K562 (cell line): ENCODE data around the gene SERINC5. TPM values are rescaled to one million over a fixed set of nuclear protein-coding genes. Genes with fewer than 3 reads are reported as not detected.

Experiments used
- FUS ChIP-seq: fragments of 200-400 bp; formaldehyde crosslinking; optimal IDR thresholded peaks from 2 replicates; pipeline ENCODE3; 2017; ENCODE audit warnings: low read depth, low read length
- HEY1 ChIP-seq: fragments of 250-450 bp; sonication (Bioruptor Pico); IDR thresholded peaks from 2 replicates; pipeline ENCODE4 v1.5.0; 2020; ENCODE audit warnings: mild to moderate bottlenecking, moderate library complexity, borderline replicate concordance
- ILF3 ChIP-seq: fragments of 450-650 bp; IDR thresholded peaks from 2 replicates; pipeline ENCODE4 v1.6.1; 2018; ENCODE audit warnings: antibody characterized with exemption, mild to moderate bottlenecking, moderate library complexity, borderline replicate concordance
- MBD1 ChIP-seq: fragments of 250-450 bp; sonication (Bioruptor Pico); IDR thresholded peaks from 2 replicates; pipeline ENCODE4 v1.8.0; 2022; ENCODE audit warnings: inconsistent platforms
- RBM39 ChIP-seq: fragments of 200-400 bp; formaldehyde crosslinking; optimal IDR thresholded peaks from 2 replicates; pipeline ENCODE3; 2018; ENCODE audit warnings: low read depth, low read length
- XRCC4 ChIP-seq: IDR thresholded peaks from one replicate; pipeline ENCODE4 v1.6.1; 2011; ENCODE audit not compliant: insufficient read depth, insufficient read length; ENCODE audit errors: extremely low read depth
- ZNF184 ChIP-seq: sonication (generic); formaldehyde crosslinking; IDR thresholded peaks from 2 replicates; pipeline ENCODE4 v1.5.0; 2020; ENCODE audit warnings: missing genetic modification reagents
- ZNF263 ChIP-seq: sonication (generic); formaldehyde crosslinking; IDR thresholded peaks from 2 replicates; pipeline ENCODE4 v1.8.0; 2022; ENCODE audit warnings: mild to moderate bottlenecking, missing genetic modification reagents, borderline replicate concordance
- ZNF398 ChIP-seq: fragments of 250-450 bp; sonication (Bioruptor Pico); IDR thresholded peaks from 2 replicates; pipeline ENCODE4 v1.8.0; 2021; ENCODE audit warnings: moderate library complexity, mild to moderate bottlenecking, inconsistent platforms
- polyA plus RNA-seq, 8 experiments: library from polyadenylated mRNA; depleted of rRNA in 4 of 8; stranded (reverse) in 5 of 8; unstranded in 3 of 8; fragments of >200 nt; fragmentation: Nextera tagmentation in 2 of 8; fragmentation: Illumina TruSeq in 1 of 8; extraction: Ambion mirVana in 2 of 8; extraction: Trizol in 1 of 8; gene quantifications; 2 replicates each; pipeline versions ENCODE4 v1.2.1 to v1.2.3, GENCODE V29; 2011 to 2014; ENCODE audit warnings: inconsistent platforms in 1 of 8, missing spikeins in 1 of 8
- total RNA-seq, 7 experiments: library from RNA; depleted of rRNA in 6 of 7; stranded (reverse); fragments of >200 nt in 6 of 7; fragmentation: Illumina TruSeq in 2 of 7; extraction: Trizol in 2 of 7; gene quantifications; 2 replicates each; pipeline versions ENCODE4 v1.2.1 to v1.2.3, GENCODE V29; 2011 to 2021; ENCODE audit warnings: low replicate concordance in 1 of 7
- TF ChIP-seq, protein P1 (sequence below), 2 experiments: fragments of 450-650 bp; formaldehyde crosslinking in 1 of 2; IDR thresholded peaks; 2 replicates each; pipeline versions ENCODE4 v1.4.0 to v1.6.1; 2014 to 2020; ENCODE audit warnings: mild to moderate bottlenecking in 2 of 2, borderline replicate concordance in 1 of 2, low read depth in 1 of 2
- TF ChIP-seq, protein P2 (sequence below): fragments of 250-450 bp; sonication (Bioruptor Pico); IDR thresholded peaks from 2 replicates; pipeline ENCODE4 v1.9.0; 2021; ENCODE audit warnings: mild to moderate bottlenecking
- TF ChIP-seq, protein P3 (sequence below): fragments of 250-450 bp; sonication (Bioruptor Pico); IDR thresholded peaks from 2 replicates; pipeline ENCODE4 v1.8.0; 2022; ENCODE audit warnings: inconsistent platforms, mild to moderate bottlenecking, moderate library complexity, borderline replicate concordance

Gene SERINC5
- total and polyA plus RNA-seq, 9 of the 15 experiments (the other 6 are each of a cell fraction or from before 2014, with no cell fraction given), result 1.4 to 7.9 (median 3.7) TPM

DNA sequence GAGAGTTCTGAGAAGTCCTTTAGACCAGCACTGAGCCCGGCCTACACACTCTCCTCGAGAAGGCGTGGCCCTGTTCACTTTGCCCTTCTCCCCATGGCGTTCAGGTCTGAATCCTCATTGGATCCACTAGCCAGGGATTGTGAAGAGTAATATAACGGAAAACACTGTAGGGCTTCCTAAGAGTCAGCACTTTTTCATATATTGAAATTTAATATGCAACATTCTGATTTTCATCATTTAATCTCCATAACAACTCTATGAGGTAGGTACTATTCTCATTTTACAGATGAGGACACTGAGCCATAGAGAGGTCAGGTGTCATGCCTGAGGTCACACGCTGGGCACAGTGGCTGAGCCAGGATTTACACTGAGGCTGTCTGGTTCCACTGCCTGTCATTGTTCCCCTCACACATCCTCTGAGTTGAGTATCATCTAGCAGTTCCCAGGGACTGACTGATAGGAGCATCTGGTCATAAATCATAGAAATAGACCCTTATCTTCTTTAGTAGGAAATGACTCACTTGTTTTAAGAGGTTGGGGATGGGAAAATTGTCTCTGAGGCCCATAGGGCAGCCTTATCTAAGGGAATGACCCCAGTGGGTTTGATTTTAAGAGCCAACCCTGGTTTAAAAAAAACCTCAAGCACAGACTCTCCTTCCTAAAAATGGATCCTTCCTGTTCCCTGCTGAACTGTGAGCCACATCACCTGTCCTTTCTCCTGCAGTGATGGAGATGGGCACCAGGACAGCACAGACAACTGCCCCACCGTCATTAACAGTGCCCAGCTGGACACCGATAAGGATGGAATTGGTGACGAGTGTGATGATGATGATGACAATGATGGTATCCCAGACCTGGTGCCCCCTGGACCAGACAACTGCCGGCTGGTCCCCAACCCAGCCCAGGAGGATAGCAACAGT, 179.5 kb downstream of the SERINC5 start (continued):
- TF ChIP-seq, protein P1, sequence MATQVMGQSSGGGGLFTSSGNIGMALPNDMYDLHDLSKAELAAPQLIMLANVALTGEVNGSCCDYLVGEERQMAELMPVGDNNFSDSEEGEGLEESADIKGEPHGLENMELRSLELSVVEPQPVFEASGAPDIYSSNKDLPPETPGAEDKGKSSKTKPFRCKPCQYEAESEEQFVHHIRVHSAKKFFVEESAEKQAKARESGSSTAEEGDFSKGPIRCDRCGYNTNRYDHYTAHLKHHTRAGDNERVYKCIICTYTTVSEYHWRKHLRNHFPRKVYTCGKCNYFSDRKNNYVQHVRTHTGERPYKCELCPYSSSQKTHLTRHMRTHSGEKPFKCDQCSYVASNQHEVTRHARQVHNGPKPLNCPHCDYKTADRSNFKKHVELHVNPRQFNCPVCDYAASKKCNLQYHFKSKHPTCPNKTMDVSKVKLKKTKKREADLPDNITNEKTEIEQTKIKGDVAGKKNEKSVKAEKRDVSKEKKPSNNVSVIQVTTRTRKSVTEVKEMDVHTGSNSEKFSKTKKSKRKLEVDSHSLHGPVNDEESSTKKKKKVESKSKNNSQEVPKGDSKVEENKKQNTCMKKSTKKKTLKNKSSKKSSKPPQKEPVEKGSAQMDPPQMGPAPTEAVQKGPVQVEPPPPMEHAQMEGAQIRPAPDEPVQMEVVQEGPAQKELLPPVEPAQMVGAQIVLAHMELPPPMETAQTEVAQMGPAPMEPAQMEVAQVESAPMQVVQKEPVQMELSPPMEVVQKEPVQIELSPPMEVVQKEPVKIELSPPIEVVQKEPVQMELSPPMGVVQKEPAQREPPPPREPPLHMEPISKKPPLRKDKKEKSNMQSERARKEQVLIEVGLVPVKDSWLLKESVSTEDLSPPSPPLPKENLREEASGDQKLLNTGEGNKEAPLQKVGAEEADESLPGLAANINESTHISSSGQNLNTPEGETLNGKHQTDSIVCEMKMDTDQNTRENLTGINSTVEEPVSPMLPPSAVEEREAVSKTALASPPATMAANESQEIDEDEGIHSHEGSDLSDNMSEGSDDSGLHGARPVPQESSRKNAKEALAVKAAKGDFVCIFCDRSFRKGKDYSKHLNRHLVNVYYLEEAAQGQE (IDR thresholded peaks at IDR 0.05; ENCODE audit: borderline replicate concordance), result no peak
- TF ChIP-seq, protein P1 (CRISPR knock-in tag; IDR thresholded peaks at IDR 0.05; ENCODE audit: low read depth), result no peak
- TF ChIP-seq FUS, result no peak
- TF ChIP-seq XRCC4, result no peak
- no peak for TF ChIP-seq RBM39
- no peak for TF ChIP-seq HEY1 (CRISPR knock-in tag)
- TF ChIP-seq, protein P2, sequence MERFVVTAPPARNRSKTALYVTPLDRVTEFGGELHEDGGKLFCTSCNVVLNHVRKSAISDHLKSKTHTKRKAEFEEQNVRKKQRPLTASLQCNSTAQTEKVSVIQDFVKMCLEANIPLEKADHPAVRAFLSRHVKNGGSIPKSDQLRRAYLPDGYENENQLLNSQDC, result no peak
- TF ChIP-seq, protein P3, sequence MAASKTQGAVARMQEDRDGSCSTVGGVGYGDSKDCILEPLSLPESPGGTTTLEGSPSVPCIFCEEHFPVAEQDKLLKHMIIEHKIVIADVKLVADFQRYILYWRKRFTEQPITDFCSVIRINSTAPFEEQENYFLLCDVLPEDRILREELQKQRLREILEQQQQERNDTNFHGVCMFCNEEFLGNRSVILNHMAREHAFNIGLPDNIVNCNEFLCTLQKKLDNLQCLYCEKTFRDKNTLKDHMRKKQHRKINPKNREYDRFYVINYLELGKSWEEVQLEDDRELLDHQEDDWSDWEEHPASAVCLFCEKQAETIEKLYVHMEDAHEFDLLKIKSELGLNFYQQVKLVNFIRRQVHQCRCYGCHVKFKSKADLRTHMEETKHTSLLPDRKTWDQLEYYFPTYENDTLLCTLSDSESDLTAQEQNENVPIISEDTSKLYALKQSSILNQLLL (CRISPR knock-in tag), result no peak
- TF ChIP-seq MBD1, result no peak
- no peak for TF ChIP-seq ILF3
- no peak for TF ChIP-seq ZNF184 (CRISPR knock-in tag)
- no peak for TF ChIP-seq ZNF398 (CRISPR knock-in tag)
- no peak for TF ChIP-seq ZNF263
